ENCODE results near the gene EIF3D.
"Not testable (repeated sequence)": the region's sequence is repeated elsewhere in the genome, so short reads cannot be mapped to it uniquely, and the experiment has no call there.

EIF3D gene

DNA sequence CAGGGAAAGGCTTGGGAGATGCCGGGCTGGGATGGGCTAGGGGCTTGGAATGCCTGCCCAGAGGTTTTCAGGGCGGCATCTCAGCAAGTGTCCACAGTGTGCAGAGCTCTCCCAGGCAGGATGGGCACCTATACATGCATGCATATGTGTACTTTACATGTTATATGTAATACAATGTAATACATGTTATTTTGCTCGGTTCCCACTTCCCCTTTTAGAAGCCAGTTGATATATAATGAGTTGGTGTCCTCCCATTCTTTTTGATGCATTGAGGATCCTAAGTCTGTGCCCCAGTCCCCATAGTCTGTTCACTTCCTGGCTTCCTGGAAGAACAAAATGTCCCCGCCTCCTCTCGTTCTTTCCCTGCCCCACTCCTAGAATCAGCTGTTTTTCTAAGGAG is 20.1 kb upstream of the EIF3D start:
- DNase-seq (ENCODE audit: low read depth) = no peak

DNA sequence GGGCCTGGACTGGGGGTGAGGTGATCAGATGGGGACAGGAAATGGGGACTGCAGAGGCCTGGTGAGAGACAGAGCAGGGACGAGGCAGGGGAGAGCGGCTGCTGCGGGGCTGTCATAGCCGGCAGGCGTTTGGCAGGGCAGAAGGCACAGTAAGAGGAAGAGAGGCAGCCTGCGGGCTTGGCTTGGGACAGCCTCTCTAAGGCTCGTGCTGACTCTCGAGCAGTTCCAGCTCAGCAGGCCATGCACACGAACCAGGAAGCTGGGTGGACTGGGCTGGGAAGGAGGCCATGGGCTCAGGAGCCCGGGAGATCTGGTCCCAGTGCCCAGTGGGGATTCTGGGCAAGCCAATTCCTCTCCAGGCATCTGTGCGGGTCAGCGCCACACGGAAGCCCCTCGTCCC is 19.6 kb upstream of the EIF3D start:
- no peak for DNase-seq (ENCODE audit: low read depth)

DNA sequence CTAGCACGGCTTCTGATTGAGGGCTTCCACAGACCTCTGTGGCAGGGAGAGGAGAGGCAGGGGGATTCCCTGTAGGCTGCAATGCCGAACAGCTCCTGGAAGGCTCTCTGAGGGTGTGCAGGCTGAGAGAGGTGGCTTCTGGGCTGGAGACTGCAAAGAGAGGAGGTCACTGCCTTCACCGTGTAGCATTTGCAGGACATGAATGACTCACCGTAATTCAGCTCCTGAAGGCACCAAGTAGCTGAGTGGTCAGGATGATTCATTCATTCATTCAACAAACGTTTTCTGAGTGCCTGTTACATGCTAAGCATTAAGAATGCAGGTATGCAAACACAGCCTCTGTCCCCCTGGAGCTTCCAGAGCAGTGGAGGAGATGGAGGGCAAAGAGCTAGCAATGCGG is 18.0 kb upstream of the EIF3D start:
- peak; percentile 74 for DNase-seq (ENCODE audit: low read depth)

DNA sequence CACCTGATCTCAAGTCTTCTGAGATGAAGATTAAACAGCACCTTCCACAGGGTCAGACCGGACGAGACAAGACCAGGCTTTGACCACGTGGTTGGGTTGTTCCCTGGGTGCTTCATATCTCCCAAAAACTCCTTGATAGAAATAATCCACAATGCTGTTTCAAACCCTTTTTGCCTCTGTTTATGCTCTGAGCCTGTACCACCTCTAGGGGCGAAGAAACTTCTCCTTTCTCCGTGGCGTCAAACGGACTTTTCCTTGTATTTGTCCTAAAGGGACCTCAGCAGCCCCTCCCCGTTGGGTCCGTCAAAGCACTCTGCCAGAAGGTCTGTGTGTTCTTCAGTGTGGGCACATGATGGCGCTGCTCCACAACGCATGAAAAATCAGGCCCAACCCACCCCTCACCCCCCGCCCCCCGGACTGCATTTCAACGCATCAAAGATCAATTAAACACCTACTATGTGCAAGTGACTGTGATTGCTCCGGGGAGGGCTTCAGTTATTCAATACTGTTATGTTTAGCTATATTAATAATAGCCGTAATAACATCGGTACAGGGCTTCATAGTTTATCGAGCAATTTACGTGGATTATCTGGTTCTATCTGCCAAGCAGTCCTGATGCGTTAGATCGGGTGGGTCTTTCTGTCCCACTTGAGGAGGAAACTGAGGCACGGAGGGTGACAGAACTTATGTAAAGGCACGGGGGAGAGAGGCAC is 17.3 kb upstream of the EIF3D start:
- DNase-seq (ENCODE audit: low read depth) = no peak

DNA sequence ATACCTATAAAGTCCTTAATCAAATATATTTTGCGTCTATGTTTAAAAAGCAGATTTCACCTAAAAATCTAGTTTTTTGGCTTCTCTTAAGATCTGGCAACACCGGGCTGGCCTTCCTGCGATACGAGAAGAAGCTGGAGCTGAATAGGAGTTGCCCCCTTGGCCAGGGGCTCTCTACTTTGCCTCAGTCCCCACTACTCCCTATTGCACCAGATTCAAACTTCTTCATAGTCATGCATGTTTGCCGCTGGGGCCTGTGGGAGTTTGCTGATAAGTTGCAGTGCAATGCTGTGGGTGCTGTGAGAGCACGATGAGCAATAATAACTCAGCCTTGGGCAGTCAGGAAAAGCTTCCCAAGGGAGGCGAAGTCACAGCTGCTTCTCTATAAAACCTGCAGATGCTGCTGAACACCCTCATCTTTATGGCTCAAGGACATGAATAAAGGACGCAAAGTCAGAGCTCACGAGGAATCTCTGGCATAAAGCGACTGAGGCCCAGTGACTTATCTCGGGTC is 15.2 kb upstream of the EIF3D start:
- DNase-seq (ENCODE audit: low read depth) = no peak

DNA sequence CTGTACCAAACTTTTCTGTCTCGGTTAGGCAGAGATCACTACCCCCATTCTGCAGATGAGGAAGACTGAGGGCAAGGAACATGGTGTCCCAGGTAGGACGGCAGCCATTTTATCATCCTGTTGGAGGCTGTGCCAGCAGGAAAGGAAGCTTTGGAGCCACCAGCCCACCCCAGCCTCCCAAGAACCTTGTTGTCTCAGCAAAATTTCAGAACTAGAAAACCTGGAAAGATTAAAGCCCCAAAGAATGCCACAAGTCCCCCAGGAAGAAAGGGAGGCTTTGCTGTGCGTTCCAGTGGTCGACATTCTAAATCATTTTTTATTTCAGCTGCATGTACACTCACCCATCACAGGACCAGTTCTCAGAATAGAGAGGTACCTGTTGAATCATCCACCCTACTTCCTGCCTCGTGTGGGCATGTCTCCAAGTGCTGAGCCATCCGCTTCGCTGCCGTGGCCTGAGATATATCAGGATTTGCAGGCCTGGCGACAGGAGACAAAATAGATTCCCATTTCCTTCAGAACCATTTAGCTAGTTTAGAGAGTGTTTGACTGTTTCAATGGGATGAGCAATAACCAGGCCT is 13.0 kb upstream of the EIF3D start:
- peak; percentile 79 for DNase-seq (ENCODE audit: low read depth)

DNA sequence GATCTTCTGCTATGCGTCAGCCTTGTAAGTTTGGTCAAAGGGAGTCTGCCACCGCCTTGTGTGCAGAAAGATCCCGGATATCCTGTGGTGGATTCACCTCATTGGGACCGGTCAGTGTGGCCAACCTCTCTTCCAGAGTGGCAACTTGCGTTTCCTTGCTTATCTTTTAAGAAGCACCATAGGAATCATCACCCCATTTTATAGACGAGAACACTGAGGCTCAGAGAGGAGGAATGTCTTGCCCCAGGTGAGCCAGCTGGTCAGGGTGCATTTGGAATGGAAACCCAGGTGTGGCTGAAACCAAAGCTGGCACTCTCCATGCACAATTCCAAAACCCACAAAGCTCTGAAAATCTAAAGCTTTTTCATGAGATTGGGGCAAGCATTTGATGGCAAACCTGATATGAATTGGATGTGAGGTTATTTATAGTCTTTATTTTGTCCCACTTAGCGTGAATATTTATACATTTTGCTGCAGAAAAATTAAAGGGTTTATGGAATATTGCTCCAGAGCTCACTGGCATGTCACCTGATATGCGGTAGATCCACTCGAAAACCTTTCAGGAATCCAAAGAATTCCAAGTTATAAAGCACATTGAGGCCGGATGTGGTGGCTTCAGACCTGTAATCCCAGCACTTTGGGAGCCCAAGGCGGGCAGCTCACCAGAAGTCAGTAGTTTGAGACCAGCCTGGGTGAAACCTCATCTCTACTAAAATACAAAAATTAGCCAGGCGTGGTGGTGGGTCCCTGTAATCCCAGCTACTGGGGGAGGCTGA is 12.1 kb upstream of the EIF3D start:
- no peak for DNase-seq (ENCODE audit: low read depth)

DNA sequence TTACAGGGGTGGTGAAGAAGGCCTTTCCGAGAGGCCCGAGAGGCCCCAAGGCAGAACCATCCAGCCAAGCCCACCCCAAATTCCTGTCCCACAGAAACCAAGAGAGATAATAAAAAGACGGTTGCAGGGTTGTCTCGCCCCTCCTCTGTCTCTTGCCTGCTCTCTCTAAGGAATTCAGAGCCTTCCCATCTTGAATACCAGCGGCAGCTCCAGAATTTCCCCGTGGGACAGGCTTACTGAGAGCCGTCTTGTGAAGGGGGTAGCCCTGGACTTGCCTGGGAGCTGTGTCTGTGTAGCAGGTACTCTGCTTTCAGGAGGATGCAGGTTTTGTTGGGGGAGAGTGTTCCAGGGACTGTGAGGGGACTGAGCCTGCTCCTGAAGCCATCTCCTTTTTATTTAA is 9.6 kb upstream of the EIF3D start:
- DNase-seq (ENCODE audit: low read depth) = no peak

DNA sequence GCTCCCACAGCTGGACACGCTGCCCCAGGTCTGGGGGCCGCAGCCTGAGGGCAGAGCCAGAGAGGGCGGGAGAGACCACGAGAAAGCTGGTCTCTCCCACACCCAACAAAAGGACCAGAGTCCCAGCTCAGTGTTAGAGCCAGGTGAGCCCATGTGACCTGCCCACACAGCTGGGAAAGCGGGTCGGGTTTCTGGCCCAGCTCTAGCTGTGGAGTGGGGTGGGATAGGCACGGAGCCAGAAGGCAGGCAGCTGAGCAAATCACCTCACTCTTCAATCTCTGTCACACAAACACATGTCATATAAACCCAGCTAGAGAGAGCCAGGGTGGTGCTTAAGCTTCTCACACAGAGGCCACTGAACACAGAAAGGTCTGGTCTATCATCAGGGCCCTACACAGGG is 7.8 kb upstream of the EIF3D start:
- DNase-seq (ENCODE audit: low read depth) = no peak

DNA sequence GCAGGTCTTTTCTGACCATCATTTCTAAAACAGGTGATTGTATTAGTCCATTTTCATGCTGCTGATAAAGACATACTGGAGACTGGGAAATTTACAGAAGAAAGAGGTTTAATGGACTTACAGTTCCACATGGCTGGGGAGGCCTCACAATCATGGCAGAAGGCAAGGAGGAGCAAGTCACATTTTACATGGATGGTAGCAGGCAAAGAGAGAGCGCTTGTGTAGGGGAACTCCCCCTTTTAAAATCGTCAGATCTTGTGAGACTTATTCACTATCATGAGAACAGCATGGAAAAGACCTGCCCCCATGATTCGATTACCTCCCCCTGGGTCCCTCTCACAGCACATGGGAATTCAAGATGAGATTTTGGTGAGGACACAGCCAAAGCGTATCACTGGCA is 4.4 kb upstream of the EIF3D start:
- not testable (repeated sequence) for DNase-seq (ENCODE audit: low read depth)

DNA sequence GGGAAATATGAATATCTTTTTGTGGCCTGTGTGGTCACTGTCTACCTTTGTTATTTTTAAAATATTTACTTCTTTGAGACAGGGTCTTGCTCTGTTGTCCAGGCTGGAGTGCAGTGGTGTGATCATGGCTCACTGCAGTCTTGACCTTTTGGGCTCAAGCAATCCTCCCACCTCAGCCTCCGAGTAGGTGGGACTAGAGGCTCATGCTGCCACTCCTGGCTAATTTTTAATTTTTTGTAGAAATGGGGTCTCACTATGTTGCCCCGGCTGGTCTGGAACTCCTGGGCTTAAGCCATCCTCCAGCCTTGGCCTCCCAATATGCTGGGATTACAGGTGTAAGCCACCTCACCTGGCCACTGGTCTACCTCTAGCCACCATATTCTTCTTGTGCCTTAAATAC is 3.5 kb upstream of the EIF3D start:
- DNase-seq (ENCODE audit: low read depth) = no peak

DNA sequence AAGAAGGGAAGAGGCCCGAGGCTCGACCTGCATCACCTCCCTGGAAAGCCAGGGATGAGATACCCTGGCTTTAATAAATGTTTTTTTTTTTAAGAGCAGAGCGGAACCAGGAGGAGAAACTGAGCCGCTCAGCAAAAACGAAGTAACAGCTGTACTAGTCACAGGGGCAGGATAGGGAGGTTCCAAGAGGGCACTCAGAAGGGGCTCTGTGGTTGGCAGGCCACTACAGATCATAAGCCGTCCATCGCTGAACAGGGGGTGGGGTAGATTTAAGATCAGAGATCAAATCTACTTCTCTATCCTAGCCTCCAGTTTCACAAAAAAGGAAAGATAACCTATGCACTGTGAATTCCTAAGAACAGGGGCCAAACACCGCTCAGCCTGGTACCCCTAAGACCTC is 625 bp downstream of the EIF3D start:
- no peak for DNase-seq (ENCODE audit: low read depth)

DNA sequence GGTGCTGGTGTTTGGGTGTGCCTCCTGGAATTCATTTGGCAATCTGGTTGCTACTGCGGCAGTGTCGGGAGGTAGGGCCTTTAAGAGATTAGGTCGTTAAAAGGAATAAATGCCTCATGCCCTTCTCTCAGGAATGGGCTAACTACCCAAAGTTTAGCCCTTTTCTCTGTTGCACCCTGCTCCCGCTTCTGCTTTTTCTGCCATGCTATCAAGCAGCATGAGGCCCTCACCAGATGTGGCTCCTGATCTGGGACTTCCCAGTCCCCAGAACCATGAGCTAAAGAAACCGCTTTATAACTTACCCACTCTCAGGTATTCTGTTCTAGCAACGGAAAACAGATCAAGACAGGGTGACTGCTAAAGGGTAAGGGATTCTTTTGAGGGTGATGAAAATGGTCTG is 6.3 kb downstream of the EIF3D start:
- no peak for DNase-seq (ENCODE audit: low read depth)

DNA sequence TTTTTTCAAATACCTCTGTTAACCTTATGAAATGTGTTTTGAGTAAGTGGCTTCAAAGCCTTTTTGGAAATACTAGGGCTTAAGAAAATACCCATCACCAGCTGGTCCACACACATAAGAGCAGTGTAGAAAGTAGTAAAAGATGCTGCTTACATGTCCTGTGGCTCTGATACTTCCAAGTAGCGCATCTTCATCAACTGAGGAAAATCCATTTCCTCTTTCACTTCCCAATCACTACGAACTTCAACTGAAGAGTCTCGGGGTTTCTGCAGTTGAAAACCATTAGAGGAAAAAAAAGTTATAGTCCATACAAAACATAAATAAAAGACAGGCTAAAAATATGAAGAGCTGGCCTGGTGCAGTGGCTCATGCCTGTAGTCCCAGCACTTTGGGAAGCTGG is 8.5 kb downstream of the EIF3D start:
- no peak for DNase-seq (ENCODE audit: low read depth)

DNA sequence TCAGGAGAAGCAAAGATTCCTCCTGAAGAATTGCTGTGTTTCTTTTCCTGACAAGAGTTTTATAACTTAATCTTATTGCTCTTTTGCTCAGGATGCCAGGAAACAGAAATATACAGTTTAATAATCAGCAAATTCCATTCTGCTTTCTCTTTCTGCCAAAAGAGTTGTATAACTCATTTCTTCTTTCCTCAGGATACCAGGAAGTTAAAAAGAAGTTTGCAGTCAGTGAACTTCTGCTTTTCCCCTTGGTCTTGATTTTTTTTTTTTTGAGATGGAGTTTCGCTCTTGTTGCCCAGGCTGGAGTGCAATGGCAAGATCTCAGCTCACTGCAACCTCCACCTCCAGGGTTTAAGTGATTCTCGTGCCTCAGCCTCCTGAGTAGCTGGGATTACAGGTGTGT is 9.1 kb downstream of the EIF3D start:
- DNase-seq (ENCODE audit: low read depth) = not testable (repeated sequence)

DNA sequence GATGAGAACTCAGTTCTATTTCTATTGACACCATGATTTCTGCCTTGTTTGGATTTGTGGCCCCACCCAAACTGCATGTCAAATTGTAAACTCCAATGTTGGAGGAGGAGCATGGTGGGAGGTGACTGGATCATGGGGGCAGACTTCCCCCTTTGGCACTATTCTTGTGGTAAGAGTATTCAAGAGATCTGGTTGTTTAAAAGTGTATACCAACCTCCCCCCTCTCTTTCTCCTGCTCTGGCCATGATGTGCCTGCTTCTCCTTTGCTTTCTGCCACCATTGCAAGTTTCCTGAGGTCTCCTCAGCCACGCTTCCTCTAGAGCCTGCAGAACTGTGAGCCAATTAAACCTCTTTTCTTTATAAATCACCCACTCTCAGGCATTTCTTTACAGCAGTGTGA is 14.2 kb downstream of the EIF3D start:
- DNase-seq (ENCODE audit: low read depth) = no peak

DNA sequence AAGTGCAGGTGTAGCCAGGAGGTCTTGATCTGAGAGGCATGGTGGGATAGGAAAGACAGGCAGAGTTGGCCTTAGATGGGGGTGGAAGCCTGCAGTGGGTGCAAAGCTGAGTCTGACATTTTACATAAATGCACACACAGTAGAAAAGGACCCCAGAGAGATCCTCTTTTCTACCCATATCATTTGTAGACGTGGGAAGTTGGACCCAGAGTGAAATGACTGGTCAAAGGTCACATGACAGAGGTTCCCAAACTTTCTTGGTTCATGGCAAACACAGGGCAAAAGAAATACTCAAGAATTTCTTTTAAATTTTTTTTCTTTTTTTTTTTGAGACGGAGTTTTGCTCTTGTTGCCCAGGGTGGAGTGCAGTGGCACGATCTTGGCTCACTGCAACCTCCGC is 16.0 kb downstream of the EIF3D start:
- no peak for DNase-seq (ENCODE audit: low read depth)

DNA sequence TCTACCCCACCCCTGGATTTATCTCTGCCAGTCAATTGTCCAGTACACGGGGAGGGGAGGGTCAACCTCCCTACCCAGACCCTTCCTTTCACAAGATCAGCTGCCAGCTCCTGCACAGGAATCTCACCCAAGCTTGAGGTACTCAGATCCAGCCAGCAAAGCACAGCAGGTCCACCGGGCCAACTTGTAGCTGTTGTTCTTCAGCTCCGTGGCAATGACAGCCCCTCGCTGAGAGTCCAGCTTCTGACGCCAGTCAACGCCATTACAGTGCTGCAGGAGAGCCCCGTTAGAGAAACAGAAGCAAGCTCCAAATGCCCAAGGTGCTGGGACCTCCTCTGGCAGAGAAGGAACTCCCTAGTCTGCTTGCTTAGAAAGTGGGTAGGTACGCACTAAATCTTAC is 16.6 kb downstream of the EIF3D start:
- DNase-seq (ENCODE audit: low read depth) = no peak

DNA sequence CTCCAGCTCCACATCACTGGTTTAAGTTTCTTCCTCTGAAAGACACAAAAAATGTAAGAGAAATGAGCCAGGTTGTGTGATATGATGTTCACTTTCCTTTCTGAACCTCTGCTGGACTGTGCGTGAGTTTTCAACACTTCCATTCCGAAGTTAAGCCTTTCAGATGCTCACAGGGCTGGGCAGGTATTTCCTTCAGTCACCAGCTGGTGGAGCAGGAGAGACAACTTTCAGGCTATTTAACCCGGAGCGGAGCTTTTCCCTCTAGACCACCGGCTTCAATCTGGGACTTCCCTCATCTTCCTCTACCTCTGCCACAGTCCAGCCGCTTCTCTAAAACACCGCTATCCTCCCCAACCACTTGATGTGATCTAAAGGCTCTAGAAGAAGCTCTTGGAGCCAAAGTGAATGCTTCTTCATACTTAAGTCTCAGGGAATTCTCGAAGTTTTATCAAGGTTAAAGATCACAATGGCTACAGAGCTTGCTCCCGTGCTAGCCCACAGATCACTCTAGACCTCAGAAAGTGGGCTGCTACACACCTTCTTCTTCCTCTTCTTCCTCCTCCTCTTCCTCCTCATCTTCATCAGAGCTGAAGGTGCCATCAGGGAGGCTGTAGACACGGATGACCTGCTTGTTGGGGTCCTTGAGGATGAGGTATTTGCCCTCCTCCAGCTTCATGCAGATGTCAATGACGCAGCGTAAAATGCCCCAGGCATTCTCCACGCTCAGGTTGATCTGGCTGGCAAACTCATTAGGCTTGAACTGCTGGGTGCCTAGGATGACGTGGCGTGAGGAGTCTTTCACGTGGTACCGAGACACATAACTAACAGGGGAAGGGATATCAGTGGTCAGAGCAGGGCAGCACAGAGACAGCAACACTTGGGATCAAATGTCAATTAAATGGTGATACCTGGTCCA is 17.7 kb downstream of the EIF3D start:
- DNase-seq (ENCODE audit: low read depth) = no peak

DNA sequence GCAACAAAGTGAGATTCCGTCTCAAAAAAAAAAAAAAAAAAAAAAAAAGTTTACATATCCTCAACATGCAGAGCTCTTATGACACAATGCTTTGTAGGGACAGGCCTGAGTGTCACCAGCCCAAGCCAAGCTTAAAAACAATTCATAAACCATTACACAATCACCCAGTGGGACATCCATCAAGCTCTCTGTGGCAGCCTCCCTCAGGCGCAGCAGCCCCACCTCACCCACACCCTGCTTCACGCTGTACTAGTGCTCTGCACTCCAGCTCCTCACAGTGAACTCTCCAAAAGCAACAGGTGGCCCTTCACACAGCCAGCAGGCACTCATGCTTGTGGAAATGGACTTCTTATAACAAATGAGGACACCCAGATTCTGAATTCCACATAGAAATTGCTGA is 18.6 kb downstream of the EIF3D start:
- DNase-seq (ENCODE audit: low read depth) = no peak

DNA sequence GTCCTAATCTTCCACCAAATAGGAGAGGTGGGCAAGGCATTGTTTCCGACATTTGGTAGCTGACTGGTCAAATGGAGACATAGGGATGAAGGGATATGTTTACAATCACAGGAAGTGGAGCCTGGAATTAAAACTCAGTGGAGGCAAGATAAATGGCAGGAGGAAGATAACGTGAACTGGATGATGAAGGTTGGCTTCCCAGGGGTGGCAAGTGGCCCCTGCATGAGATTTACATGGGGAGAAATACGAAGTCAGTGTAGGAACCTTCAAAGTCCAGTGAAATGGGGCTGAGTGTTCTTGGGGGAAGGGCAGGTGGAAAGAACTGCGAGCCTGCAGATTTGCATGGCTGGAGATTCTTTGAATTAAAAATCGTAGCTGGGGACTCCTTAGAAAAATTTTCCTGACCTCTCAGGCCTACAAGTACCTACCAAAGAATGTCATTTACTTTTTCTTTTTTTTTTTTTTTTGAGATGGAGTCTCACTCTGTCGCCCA is 21.4 kb downstream of the EIF3D start:
- no peak for DNase-seq (ENCODE audit: low read depth)
